ENCODE results near the gene AKAP9.
"Not testable (repeated sequence)": the region's sequence is repeated elsewhere in the genome, so short reads cannot be mapped to it uniquely, and the experiment has no call there.

AKAP9 gene

DNA sequence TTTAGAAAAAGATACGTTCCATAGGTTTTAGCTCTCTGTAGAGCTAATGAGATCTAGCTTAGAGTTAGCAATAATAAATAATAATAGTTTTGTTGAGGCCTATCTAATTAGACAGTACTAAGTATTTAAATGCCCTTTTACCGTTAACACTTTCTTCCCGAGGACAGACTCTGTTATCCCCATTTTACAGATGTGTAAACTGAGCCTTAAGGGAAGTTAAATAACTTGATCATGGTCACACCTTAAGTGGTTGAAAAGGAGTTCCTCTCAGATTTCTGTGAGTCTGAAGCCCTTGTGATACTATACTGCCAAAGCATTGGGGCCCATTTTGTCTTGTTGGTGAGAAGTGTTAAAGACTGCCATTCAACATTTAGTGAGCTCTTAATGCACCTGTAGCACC is 132.0 kb downstream of the AKAP9 start:
- DNase-seq = no peak

DNA sequence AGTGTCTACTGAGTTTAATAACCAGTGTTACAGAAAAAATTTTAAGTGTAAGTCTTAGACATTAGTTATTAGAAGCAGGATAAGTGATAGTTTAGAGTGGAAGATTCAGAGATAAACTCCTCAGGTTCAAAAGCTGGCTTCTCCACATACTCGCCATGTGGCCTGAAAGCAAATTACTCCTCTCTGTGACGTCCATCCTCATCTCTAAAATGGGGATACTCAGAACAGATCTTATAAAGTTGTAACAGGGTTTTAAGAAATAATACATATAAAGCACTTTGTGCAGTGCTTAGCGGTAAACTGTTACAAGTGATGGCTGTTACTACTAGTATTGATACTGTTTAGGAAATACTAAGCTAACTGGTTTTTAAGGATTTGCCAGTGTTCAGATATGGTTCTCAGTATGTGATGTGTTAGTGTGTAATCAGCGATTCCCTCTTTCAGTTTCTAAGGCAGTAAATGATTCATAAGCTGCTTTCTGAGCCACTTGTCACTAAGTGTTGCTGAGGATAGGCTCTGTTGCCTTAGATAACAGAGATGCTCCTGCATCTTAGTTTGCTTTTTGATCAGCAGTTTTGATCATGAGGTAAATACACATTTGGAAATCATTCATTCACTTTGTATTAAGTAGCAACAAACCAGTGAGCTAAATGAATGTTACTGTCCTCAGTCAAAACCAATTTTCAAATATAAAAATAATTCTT is 134.9 kb downstream of the AKAP9 start:
- no peak for DNase-seq

DNA sequence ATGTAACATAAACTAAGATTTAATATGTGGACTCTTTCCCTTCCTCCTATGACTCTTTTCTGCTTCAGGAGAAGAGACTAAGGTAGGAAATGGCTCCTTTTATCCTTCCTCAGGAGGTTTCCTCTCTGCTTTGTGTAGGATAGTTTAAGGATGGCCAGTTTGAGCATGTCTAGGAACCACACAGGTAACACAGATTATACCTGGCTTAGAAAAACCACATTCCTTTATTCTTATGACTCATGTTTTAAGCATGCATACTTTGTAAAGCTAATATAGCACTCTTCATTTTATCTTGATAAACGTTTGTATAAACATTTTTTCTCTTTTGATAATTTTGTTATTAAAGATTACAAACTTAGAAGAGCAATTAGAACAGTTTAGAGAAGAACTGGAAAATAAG is 135.8 kb downstream of the AKAP9 start:
- no peak for DNase-seq

DNA sequence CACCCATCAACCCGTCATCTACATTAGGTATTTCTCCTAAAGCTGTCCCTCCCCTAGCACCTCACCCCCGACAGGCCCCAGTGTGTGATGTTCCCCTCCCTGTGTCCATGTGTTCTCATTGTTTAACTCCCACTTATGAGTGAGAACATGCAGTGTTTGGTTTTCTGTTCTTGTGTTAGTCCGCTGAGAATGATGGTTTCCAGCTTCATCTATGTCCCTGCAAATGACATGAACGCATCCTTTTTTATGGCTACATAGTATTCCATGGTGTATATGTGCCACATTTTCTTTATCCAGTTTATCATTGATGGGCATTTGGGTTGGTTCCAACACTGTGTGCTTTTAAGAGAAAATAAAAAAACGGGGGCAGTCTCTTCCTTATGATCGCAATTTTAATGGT is 143.3 kb downstream of the AKAP9 start:
- DNase-seq = not testable (repeated sequence)

DNA sequence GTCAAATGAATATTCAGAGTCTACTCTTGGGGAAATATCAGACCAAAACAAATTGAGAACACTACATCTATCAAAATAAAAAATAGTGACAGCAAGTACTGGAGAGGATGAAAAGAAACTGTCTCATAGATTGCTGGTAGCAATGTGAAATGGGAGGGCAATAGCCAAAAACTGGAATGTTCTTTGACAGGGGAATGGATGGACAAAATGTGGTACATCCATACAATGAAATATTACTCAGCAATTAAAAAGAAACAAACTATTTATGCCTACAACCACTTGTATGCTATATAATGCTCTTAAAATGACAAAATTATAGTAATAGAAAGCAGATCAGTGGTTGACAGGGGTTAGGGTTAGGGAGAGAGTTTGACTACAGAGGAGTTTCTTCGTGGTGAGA is 147.6 kb downstream of the AKAP9 start:
- no peak for DNase-seq

DNA sequence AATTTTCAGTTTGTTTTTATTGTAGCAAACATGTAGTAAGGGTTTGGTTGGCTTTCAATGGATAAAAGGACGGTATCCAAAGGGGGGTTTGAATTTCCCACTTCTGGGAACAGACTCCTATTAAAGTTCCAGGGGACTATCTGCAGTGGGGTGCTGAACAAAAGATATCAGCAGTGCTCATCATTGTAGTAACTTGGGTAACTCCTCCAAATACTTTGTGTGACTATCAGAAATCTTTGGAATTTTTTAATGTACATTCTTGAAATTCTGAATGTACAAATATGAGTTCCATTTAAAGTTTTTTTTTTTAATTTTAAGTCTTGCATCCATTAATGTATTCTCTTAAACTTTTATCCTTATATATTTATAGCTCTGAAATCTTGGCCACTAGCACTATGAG is 151.5 kb downstream of the AKAP9 start:
- no peak for DNase-seq

DNA sequence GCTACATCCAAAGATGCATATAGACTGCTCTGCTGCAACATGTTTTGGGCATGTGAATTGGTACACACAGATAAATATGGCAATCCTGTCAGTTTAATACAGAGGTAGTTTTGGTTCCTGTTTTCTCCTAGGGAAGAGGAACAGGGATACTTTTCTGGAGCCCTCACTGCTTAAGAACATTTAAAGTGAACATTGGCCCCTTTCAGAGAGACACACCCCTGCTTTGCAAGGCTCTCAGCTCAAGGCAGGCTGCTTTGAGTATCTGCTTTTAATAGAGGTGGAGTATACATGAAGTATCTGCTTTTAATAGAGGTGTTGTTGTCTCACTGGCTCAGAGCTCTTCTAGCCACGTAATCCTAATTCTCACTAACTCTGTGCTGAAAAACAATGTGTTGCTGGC is 154.7 kb downstream of the AKAP9 start:
- DNase-seq = no peak

DNA sequence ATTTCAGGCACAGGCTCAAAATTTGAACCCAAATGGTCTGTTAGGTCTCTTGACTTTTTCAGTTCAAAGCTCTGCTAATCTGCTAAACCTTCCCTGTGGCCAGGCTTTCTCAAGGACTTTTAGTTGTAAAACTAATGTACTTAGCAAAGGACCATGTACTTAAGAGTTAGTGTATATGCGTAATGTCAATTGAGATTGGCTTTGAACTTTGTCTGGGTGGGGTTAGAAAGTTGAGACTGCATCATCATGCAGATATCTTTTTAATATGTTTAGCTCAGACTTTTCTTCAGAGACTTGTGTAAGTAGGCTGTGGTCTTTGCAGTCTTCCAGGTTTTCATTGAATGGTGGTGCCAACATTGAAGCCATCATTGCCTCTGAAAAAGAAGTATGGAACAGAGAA is 159.9 kb downstream of the AKAP9 start:
- DNase-seq = no peak

DNA sequence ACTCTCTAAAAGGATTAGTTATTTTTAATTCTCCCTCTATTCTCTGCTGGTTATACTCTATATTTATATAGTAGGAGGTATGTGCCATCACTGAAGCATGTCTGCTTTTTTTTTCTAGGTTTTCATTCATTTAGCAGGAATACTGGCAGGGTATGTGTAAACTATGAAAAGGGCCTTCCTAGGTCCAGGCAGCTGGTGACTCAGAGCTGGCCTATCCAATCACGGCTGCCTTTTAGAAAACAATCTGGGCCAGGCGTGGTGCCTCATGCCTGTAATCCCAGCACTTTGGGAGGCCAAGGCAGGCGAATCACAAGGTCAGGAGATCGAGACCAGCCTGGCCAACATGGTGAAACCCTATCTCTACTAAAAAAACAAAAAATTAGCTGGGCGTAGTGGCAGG is 162.2 kb downstream of the AKAP9 start:
- DNase-seq = not testable (repeated sequence)

DNA sequence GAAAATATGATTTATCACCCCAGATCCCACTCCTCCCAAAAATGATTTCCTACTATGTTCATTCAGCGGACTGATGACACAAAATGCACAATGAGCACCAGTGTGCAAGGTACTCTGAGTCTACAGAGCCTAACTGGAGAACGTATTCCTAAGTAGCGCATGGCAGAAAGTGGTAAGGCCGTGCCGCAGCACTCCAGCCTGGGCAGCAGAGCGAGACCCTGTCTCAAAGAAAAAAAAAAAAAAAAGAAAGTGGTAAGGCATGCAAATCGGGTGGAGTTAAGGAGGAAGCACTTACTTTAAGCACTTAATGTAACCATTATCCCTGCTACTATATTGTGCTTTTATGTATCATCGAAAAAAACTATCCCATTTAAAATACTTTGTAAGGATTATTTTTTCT is 168.2 kb downstream of the AKAP9 start:
- no peak for DNase-seq

DNA sequence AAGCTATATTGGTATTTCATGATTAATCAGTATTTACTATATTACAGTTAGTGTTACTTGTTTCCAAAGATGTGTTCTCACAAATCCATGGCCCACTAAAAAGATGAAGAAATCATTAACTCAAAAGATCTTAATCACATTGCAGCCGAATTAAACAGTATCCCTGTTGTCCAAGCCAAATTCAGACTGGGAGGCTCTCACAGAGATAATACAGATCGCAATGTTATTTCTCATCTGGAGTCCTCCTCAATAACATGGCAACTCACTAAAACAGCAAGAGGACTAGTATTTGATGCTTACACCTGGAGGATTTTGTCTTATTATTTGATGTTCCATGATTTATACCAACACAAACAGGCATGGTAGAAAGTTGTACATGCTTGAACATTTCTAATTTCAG is 170.2 kb downstream of the AKAP9 start:
- no peak for DNase-seq

DNA sequence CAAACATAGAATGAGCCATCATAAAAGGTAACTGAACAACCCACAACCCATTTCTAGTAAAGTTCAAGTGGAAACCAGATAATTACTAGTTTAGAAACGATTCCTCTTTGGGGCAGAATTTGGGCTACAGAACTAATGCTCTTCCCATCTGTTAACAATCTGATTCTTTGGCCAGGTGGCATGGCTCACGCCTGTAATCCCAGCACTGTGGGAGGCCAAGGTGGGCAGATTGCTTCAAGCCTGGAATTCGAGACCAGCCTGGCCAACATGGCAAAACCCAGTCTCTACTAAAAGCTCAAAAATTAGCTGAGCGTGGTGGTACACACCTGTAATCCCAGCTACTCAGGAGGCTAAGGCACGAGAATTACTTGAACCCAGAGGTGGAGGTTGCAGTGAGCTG is 175.2 kb downstream of the AKAP9 start:
- no peak for DNase-seq

DNA sequence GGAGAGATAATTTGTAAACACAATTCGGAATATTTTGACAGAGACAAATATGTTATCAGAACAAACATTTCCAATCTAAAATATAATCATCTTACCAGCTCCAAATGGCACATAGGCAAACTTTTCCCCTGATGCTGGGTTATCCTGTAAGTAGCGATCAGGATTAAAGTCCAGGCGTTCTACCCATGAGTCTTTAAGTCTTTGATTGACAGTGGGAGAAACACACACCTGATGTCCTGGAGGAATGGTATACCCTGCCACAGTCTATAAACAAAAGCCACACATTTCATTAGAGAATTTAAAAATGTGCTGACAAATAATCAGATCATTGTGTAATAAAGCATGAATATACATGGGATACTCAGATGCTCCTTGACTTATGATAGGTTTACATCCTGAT is 176.3 kb downstream of the AKAP9 start:
- no peak for DNase-seq

DNA sequence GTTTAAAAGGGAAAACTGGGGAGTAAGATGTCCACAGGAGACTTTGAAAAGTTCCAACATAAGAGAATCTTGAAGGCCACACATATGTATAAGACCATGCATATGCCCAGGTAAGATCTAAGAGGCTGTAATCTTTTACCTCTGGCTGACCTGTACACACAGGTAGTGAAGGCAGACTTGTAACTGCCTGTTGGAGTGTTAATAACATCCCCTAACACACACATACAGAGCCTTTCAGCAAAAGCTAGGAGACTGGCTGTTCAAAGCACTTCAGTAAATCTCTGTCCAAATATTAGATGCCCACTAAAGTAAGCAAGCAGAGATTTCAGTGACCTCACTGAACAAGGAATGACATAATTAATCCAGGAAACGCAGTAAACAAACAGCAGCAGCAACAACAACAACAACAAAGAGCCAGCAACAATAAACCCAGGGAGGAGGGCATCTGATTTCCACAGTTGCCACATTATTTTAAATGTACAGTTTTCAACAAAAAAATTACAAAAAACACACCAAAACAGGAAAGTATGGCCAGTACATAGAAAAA is 178.6 kb downstream of the AKAP9 start:
- DNase-seq = no peak

DNA sequence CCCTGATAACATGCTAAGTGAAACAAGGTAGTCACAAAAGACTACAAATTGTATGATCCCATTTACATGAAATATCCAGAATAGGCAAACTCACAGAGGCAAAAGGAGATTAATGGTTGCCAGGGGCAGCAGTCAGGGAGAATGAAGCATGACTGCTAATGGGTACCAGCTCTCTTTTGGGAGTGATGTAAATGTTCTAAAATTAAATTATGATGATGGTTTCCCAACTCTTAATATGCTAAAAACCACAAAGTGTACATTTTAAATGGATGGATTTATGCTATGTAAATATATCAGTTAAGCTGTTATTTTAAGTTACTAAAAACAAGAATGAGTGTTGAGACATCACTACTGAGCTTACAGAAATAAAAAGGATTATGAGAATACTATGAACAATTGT is 181.0 kb downstream of the AKAP9 start:
- no peak for DNase-seq

DNA sequence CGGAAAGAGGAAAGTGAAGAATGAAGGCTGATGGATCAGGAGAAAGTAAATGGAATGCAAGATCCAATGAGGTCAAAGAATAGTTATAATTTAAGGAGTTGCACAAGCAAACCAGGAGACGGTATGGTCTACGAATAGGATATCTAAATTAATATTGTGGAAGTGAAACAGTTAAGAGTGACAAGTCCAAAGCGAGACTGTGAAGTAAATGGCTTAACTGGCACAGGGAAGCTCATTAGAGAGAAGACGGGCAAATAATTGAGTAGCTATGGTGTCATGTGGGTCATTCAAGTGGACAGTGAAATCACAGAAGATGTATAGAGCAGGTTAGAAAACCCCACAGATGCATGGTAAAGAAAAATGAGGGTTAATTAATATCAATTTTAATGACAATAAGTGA is 190.4 kb downstream of the AKAP9 start:
- DNase-seq = no peak

DNA sequence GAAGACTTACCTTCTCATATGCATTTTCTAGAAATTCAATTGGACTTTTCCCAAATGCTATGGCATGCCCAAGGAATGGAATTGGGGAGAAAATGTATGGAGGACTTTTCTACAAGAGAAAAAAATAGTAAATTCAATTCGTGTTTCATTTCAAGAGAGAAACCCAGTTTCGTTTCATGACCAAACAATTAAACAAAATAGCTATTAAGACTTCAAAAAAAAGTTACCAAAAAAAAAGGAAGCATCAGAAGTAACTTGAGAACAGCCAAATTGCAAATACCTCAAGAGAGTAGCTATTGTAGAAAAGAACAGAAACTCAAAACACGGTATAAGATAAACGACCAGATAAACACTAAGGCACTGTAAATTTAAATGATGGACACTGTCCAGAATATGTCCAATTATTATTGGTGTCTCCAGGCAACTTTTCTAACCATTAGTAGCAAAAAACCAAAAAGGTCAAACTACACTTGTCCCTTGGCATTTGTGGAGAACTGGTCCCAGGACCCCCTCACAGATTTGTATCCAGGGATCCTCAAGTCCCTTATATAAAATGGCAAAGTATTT is 191.2 kb downstream of the AKAP9 start:
- no peak for DNase-seq

DNA sequence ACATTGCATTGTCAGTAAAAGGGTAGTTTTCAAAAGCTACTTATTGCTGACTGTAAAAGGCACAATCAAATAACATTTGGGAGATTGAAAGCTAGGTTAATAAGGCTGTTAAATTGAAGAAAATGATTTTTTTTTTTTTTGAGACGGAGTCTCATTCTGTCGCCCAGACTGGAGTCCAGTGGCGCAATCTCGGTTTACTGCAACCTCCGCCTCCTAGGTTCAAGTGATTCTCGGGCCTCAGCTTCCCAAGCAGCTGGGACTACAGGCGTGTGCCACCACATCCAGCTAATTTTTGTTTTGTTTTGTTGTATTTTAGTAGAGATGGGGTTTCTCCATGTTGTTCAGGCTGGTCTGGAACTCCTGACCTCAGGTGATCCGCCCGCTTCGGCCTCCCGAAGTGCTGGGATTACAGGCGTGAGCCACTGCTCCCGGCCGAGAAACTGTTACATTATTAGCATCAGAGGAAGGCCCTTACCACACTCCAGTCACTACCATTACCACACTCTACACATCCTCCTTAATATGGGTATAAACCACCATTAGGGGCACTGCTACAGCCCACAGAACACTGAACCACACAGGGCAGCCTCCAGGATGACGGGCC is 192.6 kb downstream of the AKAP9 start:
- DNase-seq = no peak

DNA sequence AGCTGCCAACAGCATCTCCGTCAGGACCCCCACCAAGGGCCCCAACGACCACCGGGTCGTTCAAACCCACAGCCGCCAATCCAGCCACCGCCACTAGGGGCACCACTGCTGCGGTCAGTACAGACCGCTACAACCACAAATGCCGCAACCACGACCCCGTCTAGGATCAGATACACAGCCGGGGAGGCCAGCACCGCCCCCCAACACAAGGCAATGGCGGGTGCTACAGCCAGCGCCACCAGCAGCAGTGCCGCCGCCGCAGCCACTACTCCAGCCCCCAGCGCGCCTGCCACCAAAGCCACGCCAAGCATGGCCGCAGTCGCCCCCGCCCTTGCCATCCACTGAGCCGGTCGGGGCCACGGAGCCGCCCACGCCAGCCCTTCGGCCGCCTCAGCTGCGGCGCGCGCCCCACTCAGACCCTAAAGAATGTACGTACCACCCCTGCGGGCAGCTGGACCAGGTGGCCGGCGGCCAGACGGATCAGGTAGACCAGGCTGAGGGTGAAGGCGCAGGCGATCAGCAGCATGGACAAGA is 193.1 kb downstream of the AKAP9 start:
- DNase-seq = peak; percentile 46

DNA sequence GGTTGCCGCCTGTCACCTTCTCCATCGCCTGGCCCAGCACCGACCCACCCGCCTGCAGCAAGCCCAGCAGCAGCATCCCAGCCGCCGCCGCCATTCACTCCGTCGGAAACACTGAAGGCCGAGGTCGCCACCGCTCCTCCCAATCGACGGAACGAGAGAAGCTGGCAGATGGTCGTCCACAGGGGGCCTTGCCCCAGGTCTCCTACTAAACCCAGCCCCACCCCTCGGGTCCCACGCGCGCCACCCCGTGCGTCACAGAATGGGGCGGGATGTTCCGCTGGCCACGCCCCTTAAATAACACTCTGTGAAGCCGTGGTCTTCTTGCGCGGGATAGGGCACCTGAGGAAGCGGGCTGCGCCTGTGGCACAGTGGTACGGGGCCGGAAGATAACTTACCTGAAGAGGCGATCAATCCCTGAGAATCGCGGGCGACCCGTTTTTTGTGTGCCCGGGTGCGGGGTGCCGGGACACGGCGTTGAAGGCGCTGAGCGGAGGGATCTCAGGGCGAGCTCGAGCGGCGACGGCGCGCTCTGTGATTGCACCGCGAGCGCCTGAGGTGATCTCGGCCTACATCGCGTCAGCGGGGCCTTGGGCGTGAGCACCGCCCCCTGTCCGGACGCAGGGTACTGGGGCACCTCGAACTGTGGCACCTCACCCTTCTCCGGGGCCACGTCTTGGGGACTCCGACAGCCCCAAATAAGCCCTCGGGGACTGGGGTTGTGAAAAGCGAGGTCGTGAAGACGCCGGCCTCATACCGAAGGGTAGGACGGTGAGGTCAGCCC is 193.8 kb downstream of the AKAP9 start, which contains the start of gene CYP51A1:
Gene CYP51A1, minus strand, starts transcription at position 207 of the 781 bp plus-strand sequence. Its CDS starts 113 bp downstream, at position 94.
- peak; percentile 87 for DNase-seq

DNA sequence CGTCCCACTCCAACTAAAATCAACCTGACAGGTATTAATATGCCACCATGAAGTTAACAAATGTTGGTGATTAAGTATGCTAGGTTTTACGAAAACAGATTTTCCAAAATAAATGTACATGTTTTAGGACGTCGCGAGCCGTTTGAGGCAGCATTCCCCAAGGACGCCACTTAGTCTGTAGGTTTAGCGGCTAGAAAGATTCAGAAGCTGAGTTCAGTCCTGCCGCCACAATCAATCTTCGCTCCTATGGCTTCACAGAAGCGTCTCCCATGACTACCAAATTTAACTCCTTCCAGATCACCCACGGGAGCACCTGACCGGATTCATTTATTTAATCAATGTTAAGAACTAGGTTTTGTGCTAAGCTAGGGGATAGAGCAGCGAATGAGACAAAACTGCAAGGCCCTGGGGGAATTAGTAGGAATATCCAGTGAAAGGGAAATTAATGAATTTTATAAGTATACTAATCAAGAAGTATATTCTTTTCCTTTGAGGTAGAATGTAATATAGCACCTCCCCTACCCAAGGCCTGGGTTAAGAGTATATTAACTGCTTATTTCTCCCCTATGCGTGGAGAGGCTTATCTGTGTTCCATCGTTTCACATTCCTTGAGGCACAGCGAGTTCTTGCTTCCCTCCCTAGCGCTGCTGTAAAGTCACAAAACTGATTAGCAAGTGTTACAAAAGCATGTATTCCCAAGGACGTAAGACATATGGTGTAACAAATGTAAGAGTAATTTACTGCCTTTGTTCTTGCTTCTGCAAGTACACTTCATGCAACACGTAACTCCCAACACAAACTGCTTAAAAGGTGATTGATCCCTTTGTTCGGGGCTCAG is 194.6 kb downstream of the AKAP9 start:
- DNase-seq = peak; percentile 19

DNA sequence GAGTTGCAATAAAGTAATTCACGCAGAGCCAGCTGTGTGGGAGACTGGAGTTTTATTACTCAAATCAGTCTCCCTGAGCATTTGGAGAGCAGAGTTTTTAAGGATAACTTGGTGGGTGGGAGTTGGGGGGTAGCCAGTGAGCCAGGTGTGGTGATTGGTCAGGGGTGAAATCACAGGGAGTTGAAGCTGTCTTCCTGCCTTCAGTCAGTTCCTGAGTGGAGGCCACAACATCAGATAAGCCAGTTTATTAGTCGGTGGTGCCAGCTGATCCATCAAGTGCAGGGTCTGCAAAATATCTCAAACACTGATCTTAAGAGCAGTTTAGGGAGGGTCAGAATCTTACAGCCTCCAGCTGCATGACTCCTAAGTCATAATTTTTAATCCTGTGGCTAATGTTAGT is 196.9 kb downstream of the AKAP9 start:
- no peak for DNase-seq
